Fibroblast of the aortic adventitia (primary cell): ENCODE measurements around the gene ARHGAP42. TPM values are rescaled to one million over a fixed set of nuclear protein-coding genes. Genes with fewer than 3 reads are reported as not detected.

Source experiments
- DNase-seq: peaks from one replicate; pipeline ENCODE4 v3.0.0-alpha.2; 2010; ENCODE audit warnings: low read depth
- H3K4me3 ChIP-seq: 2 replicates; pipeline ENCODE4 v1.5.1; 2011; ENCODE audit warnings: low read depth, mild to moderate bottlenecking, control low read depth, low read length, moderate library complexity
- total RNA-seq: library from RNA; depleted of rRNA; stranded (reverse); fragments of >200 nt; gene quantifications from 2 replicates; pipeline ENCODE4 v1.2.3, GENCODE V29; 2012; ENCODE audit warnings: low replicate concordance
- TF ChIP-seq, protein P1 (sequence below): IDR thresholded peaks from 2 replicates; pipeline ENCODE4 v1.5.1; 2011; ENCODE audit warnings: mild to moderate bottlenecking, low read length, control low read depth, inconsistent platforms; ENCODE audit not compliant: insufficient read depth

ARHGAP42 gene
- total RNA-seq, 1 donor = 12.6 TPM

DNA sequence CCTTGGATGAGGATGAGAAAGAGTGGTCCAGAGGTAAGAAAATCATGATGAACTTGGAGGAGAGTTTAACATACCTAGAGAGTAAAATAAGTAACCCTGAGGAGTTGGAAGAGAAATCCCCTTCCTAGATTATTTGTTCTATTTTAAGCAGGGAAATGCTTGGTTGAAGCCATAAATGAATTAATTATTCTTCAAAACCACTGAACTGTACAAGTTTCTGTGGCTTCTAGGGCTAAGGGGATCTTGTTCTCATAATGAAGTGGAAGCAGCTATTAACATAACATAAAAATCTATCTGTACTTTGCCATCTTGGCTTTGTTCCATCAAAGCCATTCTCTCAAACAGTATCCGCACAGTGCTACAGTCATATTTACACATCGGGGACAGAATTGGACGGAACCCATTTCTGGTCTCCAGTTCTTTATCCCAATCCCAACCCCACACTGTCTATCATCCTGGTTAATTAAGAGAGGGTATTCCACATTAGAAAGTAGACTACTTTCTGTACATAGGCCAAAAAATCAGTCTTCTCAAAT is 14.5 kb upstream of the ARHGAP42 start:
- no peak overlapping the region for H3K4me3 ChIP-seq
- TF ChIP-seq, protein P1, sequence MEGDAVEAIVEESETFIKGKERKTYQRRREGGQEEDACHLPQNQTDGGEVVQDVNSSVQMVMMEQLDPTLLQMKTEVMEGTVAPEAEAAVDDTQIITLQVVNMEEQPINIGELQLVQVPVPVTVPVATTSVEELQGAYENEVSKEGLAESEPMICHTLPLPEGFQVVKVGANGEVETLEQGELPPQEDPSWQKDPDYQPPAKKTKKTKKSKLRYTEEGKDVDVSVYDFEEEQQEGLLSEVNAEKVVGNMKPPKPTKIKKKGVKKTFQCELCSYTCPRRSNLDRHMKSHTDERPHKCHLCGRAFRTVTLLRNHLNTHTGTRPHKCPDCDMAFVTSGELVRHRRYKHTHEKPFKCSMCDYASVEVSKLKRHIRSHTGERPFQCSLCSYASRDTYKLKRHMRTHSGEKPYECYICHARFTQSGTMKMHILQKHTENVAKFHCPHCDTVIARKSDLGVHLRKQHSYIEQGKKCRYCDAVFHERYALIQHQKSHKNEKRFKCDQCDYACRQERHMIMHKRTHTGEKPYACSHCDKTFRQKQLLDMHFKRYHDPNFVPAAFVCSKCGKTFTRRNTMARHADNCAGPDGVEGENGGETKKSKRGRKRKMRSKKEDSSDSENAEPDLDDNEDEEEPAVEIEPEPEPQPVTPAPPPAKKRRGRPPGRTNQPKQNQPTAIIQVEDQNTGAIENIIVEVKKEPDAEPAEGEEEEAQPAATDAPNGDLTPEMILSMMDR = no peak
- DNase-seq = no peak

DNA sequence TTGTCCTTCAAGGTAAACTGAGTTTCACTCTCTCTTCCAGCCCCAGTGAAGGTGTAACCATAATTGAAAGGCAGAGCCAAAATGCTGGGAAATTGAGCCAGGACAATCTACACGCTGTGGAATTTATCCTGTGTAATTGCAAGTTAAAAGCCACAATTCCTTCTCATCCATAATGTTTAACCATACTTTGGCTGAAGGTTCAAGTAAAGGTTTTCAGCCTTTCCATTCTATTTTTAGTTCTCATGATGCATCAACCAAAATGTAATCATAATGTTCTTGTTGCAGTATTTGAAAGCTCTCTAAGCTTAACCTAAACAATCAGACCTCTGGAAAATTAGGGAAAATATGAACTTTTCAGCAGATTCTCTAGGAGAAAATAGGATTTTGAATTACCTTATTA is 14.0 kb upstream of the ARHGAP42 start:
- no peak for DNase-seq
- TF ChIP-seq, protein P1 = no peak
- H3K4me3 ChIP-seq = no peak overlapping the region

DNA sequence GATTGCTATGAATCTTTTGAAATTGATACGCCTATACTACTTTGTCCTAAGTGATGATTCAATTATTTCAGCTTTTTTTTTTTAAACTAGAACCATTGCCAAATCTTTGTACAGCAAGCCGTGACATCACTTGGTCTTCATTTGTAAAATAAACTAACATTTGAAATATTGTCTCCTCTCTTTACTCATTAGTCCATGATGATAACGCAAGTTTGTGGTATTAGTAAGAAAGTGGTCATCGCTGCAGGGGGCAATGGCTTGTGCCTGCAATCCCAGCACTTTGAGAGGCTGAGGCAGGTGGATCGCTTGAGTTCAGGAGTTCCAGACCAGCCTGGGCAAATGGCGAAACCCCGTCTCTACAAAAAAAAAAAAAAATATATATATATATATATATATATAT is 12.9 kb upstream of the ARHGAP42 start:
- no peak overlapping the region for H3K4me3 ChIP-seq
- TF ChIP-seq, protein P1 = no peak
- DNase-seq = no peak

DNA sequence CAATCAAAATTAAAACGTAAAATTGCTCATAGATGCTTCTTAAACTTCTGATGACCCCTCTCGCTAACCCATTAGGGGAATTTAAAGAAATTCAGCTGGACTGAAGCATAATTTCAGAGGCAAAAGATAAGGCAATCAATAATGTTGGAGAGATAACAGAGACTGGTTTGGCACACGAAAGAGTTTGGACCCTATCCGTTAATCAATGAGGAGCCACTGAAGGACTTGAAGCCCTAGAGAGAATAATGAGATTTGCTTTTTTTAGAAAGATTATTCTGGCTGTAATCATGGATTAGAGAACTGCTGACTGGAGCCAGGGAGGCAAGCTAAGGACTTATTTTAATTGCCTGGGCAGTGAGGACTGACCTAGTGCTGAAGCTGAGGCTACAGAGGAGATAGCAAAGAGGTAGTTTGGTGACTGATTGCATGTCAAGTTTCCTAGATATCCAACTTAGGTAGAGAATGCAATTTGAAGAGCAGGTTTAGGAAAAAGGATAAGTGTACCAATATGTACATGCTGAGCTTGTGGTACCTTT is 11.9 kb upstream of the ARHGAP42 start:
- no peak overlapping the region for H3K4me3 ChIP-seq
- no peak for DNase-seq

DNA sequence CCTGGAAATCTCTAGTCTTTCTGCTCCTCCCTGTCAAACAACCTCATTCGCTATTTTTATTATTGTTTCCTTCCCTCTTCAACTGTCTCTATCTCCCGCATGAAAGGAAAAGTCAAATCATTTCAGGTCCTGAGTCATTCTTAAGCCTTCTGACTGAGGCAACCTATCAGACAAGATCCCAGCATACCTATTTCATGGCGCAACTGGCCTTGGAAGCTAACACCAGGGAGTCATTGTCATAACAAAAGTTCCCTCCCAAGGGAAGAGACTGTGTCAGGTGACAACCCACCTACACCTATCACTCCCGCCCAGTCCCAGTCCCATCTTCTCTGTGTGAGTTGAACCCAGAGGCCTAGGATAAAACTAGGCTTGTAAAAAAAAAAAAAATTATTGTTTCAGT is 10.2 kb upstream of the ARHGAP42 start:
- DNase-seq = no peak
- H3K4me3 ChIP-seq = no peak overlapping the region
- TF ChIP-seq, protein P1 = no peak

More for the DNA sequence above, 11.9 kb upstream of the ARHGAP42 start:
- TF ChIP-seq, protein P1 = no peak

DNA sequence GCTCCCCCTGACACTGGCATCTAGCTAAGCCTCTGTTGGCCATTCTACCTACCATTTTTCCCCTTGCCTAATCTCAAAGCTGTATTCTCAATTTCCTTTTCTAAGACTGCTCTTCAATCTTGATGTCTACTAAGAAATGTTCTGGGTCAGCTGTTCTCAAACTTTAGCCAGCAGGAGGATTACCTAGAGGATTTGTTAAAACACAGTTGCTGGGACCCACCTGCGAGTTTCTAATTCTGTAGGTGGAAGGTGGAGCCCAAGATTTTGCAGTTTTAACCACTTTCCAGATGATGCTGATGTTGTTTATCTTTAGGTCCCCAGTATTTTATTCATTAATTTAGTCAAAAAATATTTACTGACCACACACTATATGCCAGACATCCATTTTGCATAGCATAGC is 9.3 kb upstream of the ARHGAP42 start:
- no peak overlapping the region for H3K4me3 ChIP-seq
- TF ChIP-seq, protein P1 = no peak
- no peak for DNase-seq

DNA sequence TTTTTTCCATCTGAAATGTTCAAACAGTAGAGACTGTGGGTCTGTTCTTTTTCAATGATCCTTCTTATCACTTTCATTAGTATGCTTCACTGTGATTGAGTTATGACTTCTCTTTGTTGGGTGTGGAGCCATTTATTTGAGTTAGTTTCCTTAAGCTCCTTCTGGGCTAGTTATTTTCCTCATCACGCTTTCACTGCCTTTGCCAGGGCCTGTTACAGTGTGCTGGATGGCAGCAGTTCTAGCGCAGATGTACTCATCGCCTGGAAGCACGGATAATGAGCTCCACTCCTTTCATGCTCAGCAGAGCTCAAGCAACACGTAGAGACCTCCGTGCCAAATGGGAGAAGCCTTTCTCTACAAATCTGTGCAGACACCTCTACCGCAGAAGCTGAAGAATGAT is 7.0 kb upstream of the ARHGAP42 start:
- no peak overlapping the region for H3K4me3 ChIP-seq
- DNase-seq = no peak
- TF ChIP-seq, protein P1 = no peak
